Sigmoid colon (tissue), 7 donors: Measurements from ENCODE around the gene PDLIM5. TPM values are rescaled to one million over a fixed set of nuclear protein-coding genes. Genes with fewer than 3 reads are reported as not detected.
A peak's percentile ranks its signal among the peaks of the same experiment; 100 is the strongest.
"Not testable (repeated sequence)": the region's sequence is repeated elsewhere in the genome, so short reads cannot be mapped to it uniquely, and the experiment has no call there.

Experiments used
- DNase-seq: peaks from one replicate; pipeline ENCODE4 v3.0.0-alpha.2; 2019
- H3K27ac ChIP-seq, 4 donors: fragments of 200-600 bp; sonication (generic); one replicate each; pipeline ENCODE4 v1.5.1; 2016 to 2019; ENCODE audit warnings: mild to moderate bottlenecking in 1 of 4
- H3K27me3 ChIP-seq, 3 donors: fragments of 200-600 bp; sonication (generic); one replicate each; pipeline ENCODE4 v1.5.1; 2019; ENCODE audit warnings: mild to moderate bottlenecking in 1 of 3
- H3K36me3 ChIP-seq, 4 donors: fragments of 200-600 bp; sonication (generic); one replicate each; pipeline ENCODE4 v1.5.1; 2016 to 2019
- H3K4me1 ChIP-seq, 4 donors: fragments of 200-600 bp; sonication (generic); one replicate each; pipeline ENCODE4 v1.5.1; 2017 to 2019
- H3K4me3 ChIP-seq, 4 donors: fragments of 200-600 bp; sonication (generic); one replicate each; pipeline ENCODE4 v1.5.1; 2017 to 2019; ENCODE audit warnings: mild to moderate bottlenecking in 2 of 4, moderate library complexity in 1 of 4
- H3K9me3 ChIP-seq, 4 donors: fragments of 200-600 bp in 3 of 4; sonication (generic) in 3 of 4; one replicate each; pipeline versions ENCODE4 v1.5.1 to v1.6.1; 2013 to 2019
- CTCF ChIP-seq, 4 experiments: fragments of 450-650 bp in 3 of 4; fragments of 200-600 bp in 1 of 4; IDR thresholded peaks; one replicate each; pipeline ENCODE4 v1.5.1; 2016 to 2019; ENCODE audit warnings: antibody characterized with exemption in 4 of 4, mild to moderate bottlenecking in 3 of 4, moderate library complexity in 2 of 4
- EP300 ChIP-seq, 4 donors: sonication (generic); formaldehyde crosslinking; IDR thresholded peaks; one replicate each; pipeline ENCODE4 v1.6.1; 2017; ENCODE audit warnings: antibody characterized with exemption in 4 of 4
- POLR2A ChIP-seq, 2 donors: fragments of 450-650 bp; IDR thresholded peaks; one replicate each; pipeline ENCODE4 v1.6.1; 2016; ENCODE audit warnings: antibody characterized with exemption in 2 of 2, mild to moderate bottlenecking in 2 of 2, moderate library complexity in 2 of 2
- POLR2AphosphoS5 ChIP-seq, 4 donors: sonication (generic); formaldehyde crosslinking; IDR thresholded peaks; one replicate each; pipeline ENCODE4 v1.6.1; 2017; ENCODE audit warnings: antibody characterized with exemption in 4 of 4
- WGBS, 2 donors: extraction: QIAGEN DNeasy Blood & Tissue Kit; methylation state at CpG; one replicate each; pipeline ENCODE4 v1.1.7; 2013; 5-methylcytosine and 5-hydroxymethylcytosine counted together
- intact Hi-C: fragments of 100-400 bp; cut with DNase I; formaldehyde crosslinking; loops from one replicate; pipeline ENCODE4 v1.15.1; 2023
- polyA plus RNA-seq, 3 donors: library from polyadenylated mRNA; stranded (reverse); fragments of 200-250 nt; gene quantifications; one replicate each; pipeline ENCODE4 v1.2.3, GENCODE V29; 2013
- total RNA-seq, 4 donors: library from RNA; depleted of rRNA; stranded (reverse); fragments of >200 nt; gene quantifications; one replicate each; pipeline ENCODE4 v1.1.0, GENCODE V29; 2016
- donor health status: healthy with polysubstance abuse.
- donor health status: Bipolar disorder and iron deficiency.
- donor health status: healthy.

Gene PDLIM5
- total and polyA plus RNA-seq, 7 donors = 31.2 to 221 (median 167) TPM

- H3K9me3 ChIP-seq = no peaks in the 10 kb centered on the region
- H3K27ac ChIP-seq = peak overlapping the region in 2 of 4 donors; percentile 27 to 49
- 78 to 93% methylated on average over 4 of the region's 4 CpGs for WGBS, 2 donors
- no peak for TF ChIP-seq POLR2AphosphoS5 (IDR thresholded peaks at IDR 0.05)
- no peak for TF ChIP-seq POLR2A (IDR thresholded peaks at IDR 0.05)
- TF ChIP-seq EP300 (IDR thresholded peaks at IDR 0.05) = no peak
- no peak for TF ChIP-seq CTCF (IDR thresholded peaks at IDR 0.05)
- H3K4me1 ChIP-seq = peaks cover 0 to 77% (median 55%) of the 10 kb centered on the region in 4 donors
- H3K4me3 ChIP-seq = no peak overlapping the region
- DNase-seq = no peak
- H3K27me3 ChIP-seq = no peaks in the 10 kb centered on the region
- H3K36me3 ChIP-seq = no peaks in the 10 kb centered on the region
- intact Hi-C loops = no loop called here
These were observed 18.4 kb downstream of the PDLIM5 start for GRCh38 chr4:94470132-94470531.

GRCh38 chr4:94470782-94471181 lies 19.0 kb downstream of the PDLIM5 start:
- intact Hi-C loops, DNase-seq, H3K4me3 ChIP-seq, H3K9me3 ChIP-seq, H3K36me3 ChIP-seq, H3K27me3 ChIP-seq: not testable (repeated sequence)
- 97% methylated on average over 4 of the region's 4 CpGs for WGBS, 2 donors
- peaks cover 0 to 78% (median 52%) of the 10 kb centered on the region in 4 donors for H3K4me1 ChIP-seq
- peak overlapping the region in 2 of 4 donors; percentile 27 to 49 for H3K27ac ChIP-seq

GRCh38 chr4:94472056-94472826 lies 20.5 kb downstream of the PDLIM5 start:
- WGBS, 2 donors = 83 to 84% methylated on average over 5 of the region's 5 CpGs
- TF ChIP-seq EP300 (IDR thresholded peaks at IDR 0.05) (no peak), POLR2A (IDR thresholded peaks at IDR 0.05) (no peak), CTCF (IDR thresholded peaks at IDR 0.05) (no peak), POLR2AphosphoS5 (IDR thresholded peaks at IDR 0.05) (no peak)
- H3K36me3 ChIP-seq = no peaks in the 10 kb centered on the region
- H3K4me3 ChIP-seq = no peak overlapping the region
- intact Hi-C loops = no loop called here
- no peaks in the 10 kb centered on the region for H3K27me3 ChIP-seq
- no peak for DNase-seq
- H3K27ac ChIP-seq = peak overlapping the region in 2 of 4 donors; percentile 27 to 38
- H3K9me3 ChIP-seq = no peaks in the 10 kb centered on the region
- peaks cover 0 to 80% (median 51%) of the 10 kb centered on the region in 4 donors for H3K4me1 ChIP-seq

DNA sequence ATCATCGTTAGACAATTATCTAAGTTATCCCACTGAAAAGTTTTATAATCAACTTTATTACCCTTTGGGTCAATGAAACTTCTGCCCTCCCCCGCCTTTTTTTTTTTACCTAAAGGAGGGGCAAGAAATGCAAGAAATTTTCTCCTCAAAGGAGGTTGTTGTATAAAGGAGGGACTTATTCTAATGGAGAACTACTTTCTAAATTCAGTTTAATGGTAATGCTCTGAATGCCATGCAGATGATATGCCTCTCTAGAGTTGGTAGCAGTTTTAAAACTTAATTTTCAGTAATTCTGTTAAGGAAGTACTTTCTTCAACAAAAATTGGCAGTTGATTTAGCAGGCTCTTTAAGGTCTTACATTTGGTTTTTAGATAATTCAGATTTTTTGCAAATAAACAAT lies 23.3 kb downstream of the PDLIM5 start:
- H3K9me3 ChIP-seq = no peaks in the 10 kb centered on the region
- H3K27ac ChIP-seq = peak overlapping the region in 1 of 4 donors; percentile 19
- H3K4me3 ChIP-seq = no peak overlapping the region
- 40 to 78% methylated on average over 2 of the region's 2 CpGs for WGBS, 2 donors
- no peak for TF ChIP-seq CTCF (IDR thresholded peaks at IDR 0.05)
- no peak for TF ChIP-seq POLR2A (IDR thresholded peaks at IDR 0.05)
- no peak for TF ChIP-seq POLR2AphosphoS5 (IDR thresholded peaks at IDR 0.05)
- TF ChIP-seq EP300 (IDR thresholded peaks at IDR 0.05) = no peak
- H3K27me3 ChIP-seq = no peaks in the 10 kb centered on the region
- intact Hi-C loops = no loop called here
- DNase-seq = no peak
- H3K4me1 ChIP-seq = peaks cover 0 to 70% (median 43%) of the 10 kb centered on the region in 4 donors
- H3K36me3 ChIP-seq = no peaks in the 10 kb centered on the region

DNA sequence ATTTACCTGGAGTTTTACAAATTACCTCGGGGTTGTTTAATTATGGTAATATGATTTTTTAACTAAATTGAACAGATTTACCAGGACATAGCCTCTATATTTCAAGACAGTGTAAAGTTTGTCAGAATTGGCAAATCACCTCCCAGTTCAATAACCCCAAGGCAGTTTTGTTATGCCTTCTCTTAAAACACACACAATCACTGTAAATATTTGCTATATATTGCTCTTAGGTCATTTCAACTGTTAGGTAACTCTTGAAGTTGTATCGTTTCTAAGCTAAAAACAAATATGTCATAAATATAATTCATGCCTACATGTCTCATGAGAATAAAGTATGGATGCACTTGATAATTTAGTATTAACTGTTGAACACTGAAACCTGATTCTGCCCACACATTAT lies 24.1 kb downstream of the PDLIM5 start:
- H3K36me3 ChIP-seq = no peaks in the 10 kb centered on the region
- H3K27me3 ChIP-seq = no peaks in the 10 kb centered on the region
- TF ChIP-seq POLR2A (IDR thresholded peaks at IDR 0.05) = no peak
- no peak for TF ChIP-seq CTCF (IDR thresholded peaks at IDR 0.05)
- no peak for TF ChIP-seq EP300 (IDR thresholded peaks at IDR 0.05)
- no peak for TF ChIP-seq POLR2AphosphoS5 (IDR thresholded peaks at IDR 0.05)
- no peaks in the 10 kb centered on the region for H3K9me3 ChIP-seq
- H3K4me3 ChIP-seq = no peak overlapping the region
- H3K27ac ChIP-seq = no peak overlapping the region
- DNase-seq = no peak
- H3K4me1 ChIP-seq = peaks cover 0 to 62% (median 43%) of the 10 kb centered on the region in 4 donors
- 49 to 77% methylated on average over 2 of the region's 2 CpGs for WGBS, 2 donors
- intact Hi-C loops = no loop called here
